GM19452 (cell line): ENCODE results near the gene GGCX.
"Not testable (repeated sequence)": the region's sequence is repeated elsewhere in the genome, so short reads cannot be mapped to it uniquely, and the experiment has no call there.

Source experiments
- ATAC-seq: cut with Tn5 transposase; IDR thresholded peaks from one replicate; pipeline ENCODE4 v1.9.1; 2021; ENCODE audit not compliant: unreplicated experiment

GGCX gene

DNA sequence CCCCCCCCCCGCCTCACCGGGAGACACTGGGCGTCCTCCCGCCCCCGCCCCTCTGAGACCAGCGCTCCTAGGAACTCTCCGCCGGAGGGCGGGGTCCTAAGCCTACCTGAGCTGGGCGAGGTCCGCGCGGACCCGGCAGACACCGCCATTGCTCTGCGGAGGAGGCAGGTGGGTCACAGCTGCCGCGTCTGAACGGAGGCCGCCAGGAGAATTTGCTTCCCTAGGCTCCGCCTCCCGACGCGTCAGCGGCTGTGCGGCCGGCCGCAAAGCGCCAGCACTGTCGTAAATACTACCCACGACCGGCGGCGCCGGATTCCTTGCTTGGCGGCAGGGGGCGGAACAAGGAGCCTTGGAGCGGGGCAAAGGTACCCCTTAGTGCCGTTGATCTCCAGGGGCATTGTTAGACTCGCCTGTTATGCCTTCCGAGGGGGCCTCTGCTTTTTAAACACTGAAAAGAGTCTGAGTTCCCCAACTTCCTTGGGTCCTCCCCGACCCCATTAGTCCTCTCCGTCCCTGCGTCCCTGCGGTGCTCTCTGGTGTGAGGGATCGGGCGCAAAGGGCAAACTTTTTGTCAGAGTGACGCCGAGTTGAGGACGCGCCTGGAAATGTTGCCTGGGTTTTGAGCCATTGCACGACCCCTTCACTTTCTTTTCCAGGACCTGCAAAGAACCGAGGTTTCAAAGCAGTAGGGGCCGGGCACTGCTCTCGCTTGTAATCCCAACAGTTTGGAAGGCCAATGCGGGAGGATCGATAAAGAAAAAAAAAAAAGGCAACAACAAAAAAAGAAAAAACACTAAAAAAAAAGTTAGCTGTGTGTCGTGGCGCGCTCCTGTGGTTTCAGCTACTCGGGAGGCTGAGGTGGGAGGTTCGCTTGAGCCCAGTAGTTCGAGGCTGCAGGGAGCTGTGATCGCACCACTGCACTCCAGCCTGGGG is at the start of gene GGCX:
Gene GGCX, minus strand, starts transcription at position 214 of the 933 bp plus-strand sequence. Its CDS starts 65 bp downstream, at position 149.
- ATAC-seq = peak; percentile 93

DNA sequence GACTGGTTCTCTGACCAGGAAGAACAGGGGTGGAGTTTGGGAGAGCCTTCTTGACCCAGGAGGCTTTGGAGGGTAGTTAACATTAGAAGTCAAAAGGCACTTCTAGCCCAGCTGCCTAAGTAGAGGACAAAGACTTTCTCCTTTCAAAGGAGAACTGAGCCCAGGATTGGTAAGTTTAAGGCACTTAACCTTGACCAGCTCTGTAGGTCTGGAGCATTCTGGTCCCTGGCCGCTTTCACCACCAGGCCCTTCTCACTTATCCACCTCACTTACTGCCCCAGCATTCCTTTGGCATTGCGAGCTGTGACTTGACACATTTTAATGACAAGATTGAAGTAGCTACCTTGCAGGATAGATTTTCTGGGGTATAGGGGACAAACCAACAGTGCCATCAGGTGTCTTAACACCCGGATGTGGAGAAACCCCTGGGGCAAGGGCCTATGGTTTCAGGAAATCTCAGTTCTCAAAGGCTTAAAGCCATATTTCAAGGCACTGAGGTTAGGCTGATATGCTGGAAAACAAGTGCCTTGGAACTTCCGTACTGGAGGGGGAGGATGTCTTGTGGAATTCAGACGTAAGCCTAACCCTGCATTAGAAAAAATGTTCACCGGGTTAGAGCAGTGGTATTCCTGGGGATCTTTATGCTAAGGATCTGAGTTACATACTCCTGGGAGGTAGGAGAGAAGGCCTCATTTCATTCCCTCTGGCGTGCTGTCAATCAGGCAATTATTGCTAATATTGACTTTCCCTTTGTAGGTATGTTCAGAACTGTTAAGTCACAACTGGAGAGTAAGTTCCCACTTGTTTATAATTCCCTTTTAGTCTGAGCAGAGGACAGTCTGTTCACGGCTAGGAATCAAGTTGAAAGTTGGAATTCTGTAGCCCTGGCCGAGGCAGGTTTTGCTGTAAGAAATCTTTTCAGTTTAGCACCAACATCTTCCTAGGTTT is 46.2 kb upstream of the GGCX start:
- no peak for ATAC-seq

DNA sequence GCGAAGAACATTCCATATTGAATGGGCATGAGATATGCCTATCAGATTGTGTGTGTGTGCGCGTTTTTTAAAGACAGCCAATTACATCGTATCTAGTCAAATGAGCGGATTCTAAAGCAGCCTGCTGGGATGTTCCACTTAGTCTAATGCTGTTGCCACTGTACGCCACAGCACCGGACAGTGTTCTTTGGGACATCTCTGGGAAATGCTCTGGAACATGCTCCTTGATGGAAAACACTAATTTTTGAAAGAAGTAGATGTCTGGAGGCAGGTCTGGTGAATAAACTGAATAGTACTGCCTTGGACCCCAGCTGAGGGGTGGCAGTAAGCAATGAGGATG is 44.8 kb upstream of the GGCX start:
- ATAC-seq = no peak

DNA sequence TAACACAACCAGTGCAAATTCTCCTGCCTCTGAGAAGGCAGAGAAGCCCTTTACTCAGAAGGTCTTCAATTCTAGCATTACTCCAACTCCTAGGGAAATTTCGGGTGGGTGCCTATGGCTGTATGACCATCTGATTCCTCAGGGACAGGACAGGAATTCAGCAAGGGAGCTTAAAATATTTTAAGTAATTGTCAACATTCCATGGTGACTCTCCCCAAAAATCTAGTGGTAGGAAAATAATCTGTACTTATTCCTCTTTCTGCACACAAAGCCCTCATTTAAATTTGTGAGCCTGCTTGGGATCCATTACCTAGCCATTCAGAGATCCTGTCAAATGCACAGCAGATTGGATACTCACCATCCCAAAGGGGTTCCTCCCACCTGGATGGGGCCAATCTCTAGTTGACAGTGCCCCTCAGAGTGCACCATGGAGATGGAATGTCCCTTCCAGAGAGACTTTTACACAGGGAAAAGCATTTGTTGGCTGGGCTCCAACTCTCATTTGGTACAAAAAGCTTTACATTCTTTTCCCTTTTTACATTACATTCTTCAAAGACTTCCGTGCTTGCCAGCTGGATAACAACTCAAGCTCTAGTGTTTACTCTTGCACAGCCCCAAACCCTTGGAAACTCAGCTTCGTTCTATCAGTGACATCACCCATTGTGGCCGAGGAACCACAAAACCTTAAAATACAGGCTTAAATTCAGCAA is 44.3 kb upstream of the GGCX start:
- no peak for ATAC-seq

DNA sequence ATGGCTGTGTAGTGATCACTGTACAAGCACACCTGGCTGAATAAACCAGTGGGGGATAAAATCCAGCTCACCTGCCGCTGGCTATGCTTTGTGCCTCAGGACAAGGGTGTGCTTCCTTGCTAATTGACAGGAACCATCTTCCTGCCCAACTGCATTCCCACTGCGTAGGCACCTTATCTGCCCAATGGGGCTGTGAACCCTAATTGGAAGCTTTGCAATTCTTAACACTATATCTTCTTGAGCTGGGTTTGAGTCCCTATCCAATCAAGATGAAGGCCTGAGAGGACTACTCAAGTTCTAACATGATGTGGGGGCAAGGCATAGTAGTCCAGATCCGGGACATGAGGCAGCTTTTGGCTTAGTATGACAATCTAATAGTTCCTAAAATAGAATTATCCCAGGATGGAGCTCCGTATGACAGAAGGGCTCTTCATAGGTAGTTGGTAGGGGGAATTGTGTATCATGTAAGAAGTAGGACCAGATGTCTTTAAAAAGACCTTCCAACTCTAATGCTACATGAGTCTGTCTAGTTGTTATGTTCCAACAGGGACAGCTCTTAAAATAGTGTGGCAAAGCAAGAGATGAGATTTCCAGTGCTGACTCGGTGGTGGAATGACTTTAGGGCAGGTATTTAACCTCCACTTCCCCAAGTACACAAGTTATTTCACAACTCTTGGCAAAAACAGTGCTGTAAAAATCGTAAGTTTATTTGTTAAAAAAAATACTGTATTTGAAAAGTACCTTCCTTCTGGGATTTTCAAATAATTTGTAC is 43.5 kb upstream of the GGCX start:
- no peak for ATAC-seq

DNA sequence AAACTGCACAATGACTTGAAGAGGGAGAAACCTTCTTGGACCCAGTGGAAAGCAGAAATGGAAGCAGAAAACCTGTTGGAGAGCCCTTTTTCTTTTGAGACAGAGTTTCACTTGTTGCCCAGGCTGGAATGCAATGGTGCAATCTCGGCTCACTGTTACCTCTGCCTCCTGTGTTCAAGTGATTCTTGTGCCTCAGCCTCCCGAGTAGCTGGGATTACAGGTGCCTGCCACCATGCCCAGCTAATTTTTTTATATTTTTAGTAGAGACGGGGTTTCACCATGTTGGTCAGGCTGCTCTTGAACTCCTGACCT is 42.8 kb upstream of the GGCX start:
- ATAC-seq = not testable (repeated sequence)

DNA sequence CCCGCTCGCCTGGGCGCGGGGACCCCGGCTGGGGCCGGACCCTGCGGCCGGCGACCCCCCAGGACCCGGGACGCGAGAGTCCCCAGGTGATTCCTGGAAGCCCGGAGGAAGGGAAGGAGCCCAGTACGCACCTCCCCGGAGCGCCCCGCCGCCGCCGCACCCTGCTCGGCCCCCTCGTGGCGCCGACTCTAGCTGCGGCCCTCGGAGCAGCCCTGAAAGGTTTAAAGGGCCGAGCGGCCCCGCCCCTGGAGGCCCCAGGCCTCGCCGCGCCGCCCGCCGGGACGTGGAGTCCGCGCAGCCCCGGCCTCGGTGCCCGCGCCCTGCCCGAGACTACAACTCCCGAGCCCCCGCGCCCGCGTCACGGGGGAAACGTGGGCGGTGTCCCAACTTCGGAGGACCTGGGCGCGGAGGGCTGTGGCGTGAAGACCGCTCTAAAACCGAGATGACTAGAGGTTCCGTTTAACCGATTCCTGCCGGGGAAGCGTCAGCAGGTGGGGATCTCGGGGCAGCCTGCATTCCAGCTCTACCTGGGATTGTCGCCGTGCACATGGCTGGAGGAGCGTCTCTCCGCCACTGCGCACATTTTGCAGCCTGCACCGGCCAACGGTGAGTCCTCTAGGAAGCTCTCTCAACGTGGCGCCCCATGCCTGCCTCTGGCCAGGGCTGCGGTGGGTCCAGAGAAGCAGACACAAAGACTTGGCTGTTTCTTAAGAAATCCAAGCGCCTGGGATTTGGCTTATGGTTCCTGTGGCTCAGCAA is 41.4 kb upstream of the GGCX start, which contains the start of gene TMEM150A:
Gene TMEM150A, minus strand, starts transcription at position 223 of the 759 bp plus-strand sequence. CDS start 750 bp downstream, outside the sequence.
- peak; percentile 95 for ATAC-seq

DNA sequence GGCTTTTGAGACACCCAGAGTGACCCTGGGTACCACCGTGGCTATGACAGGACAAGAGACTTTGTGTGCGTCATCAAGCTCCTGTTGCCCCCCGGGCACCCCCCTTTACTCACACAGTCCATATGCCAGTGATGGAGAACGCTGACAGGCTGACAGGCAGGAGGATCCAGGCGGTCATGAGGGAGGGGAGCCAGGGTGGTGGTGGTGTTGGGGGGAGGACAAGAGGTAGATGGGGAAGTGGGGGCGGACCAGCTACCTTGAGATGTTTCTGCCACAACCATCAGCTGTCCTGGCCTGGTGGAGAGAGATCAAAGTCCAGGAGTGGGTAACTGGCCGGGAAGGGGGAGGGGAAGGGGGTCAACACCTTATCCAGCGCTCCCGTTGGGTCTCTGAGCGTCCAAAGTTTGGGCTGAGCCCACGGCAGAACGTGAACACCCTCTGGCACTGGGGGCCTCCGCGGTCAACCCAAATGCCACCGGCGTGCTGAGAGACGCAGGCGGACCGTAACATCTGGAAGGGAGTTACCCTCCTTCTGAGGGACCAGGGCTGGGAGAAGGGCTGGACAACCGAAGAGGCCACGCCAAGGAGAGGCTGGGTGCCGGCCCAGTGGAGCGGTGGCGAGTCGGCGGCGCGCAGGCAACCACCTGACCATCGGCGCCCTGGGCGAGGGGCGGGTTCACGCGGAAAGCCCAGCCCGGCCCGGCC is 40.6 kb upstream of the GGCX start:
- ATAC-seq = peak; percentile 41

DNA sequence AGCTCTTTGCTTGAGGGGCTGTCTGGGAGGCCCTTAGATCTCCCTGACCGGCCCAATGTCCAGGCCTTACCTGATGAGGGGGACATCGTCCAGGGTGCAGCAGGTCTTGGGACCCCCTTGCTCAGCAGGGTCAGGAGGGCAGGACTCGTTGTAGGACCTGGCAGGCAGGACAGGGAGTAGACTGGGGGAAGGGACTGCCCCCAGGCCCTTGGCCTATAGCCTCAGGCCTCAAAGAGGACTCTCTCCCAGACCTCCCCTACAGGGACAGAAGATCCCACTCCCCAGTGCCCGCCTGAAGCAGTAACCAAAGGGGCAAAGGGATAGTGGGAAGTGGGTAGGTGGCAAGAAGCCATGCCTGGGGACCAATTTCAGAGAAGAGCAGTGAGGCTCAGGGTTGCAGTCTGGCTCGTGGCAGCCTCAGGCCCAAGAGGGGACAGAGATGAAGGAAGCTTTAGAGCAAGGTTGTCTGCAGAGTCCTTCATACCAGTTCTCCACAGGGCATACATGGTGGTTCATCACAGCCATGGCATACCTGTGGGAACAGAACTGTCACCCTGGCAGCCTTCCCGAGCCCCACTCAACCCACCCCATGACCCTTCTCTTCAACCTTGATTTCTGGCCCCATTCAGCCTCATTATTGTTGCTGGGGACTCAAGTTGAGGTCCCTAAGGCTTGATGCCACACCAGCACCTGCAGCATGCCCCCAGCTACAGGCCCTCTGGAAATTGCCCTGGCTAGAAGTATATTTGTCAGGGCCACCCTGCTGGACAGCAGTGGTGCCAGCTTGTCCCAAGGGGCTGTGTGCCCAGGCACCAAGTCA is 39.9 kb upstream of the GGCX start:
- no peak for ATAC-seq

DNA sequence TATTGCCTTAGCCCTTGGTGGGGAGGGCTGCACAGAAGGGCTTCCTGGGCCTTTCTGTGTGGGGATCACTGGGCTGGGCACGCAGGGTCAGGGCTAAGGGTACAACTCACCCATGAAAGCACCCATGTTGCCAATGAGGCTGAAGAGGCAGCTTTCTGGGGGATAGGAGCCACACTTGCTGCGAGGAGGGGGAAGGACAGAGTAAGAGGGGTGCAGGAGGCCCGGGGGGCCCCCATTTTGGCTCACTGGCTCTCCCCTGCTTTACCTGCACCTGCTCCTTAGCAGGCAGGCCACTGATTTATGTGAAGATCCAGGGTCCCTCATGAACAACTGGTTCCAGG is 38.9 kb upstream of the GGCX start:
- ATAC-seq = no peak

DNA sequence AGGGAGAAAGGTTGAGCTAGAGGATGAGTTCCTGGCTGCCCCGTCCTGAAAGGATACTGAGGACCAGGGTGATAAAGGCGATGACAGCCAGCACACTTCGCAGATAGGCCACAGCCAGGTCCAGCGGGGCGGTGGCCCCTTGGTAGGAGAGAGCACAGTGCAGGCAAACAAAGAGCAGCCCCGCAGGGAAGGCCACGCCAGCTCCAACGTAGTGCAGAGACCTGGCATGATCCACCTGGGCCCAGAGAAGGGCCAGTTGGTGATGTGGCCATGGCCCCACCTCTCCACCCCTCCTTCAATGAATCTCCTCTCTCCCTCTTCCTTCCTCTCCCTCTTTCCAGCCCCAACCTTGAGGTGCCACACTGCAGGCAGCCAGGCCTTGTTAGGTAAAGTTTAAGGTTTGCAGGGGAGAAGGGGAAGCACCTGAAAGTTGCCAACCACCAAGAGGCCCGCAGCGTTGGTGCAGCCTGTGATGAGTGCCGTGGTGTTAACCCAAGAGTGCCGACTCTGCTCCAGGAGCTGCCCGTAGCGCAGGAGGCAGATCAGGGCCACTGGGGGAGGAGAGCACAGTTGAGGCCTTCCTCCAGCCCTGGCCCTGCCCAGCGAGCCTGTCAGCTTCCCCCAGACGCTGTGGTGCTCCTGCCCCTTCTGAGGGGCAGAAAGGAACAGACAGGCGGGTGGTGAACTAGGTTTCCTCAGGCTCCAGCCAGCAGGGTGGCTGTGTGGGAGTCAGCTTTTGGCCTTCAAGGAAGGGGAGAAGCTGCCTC is 38.4 kb upstream of the GGCX start:
- no peak for ATAC-seq

DNA sequence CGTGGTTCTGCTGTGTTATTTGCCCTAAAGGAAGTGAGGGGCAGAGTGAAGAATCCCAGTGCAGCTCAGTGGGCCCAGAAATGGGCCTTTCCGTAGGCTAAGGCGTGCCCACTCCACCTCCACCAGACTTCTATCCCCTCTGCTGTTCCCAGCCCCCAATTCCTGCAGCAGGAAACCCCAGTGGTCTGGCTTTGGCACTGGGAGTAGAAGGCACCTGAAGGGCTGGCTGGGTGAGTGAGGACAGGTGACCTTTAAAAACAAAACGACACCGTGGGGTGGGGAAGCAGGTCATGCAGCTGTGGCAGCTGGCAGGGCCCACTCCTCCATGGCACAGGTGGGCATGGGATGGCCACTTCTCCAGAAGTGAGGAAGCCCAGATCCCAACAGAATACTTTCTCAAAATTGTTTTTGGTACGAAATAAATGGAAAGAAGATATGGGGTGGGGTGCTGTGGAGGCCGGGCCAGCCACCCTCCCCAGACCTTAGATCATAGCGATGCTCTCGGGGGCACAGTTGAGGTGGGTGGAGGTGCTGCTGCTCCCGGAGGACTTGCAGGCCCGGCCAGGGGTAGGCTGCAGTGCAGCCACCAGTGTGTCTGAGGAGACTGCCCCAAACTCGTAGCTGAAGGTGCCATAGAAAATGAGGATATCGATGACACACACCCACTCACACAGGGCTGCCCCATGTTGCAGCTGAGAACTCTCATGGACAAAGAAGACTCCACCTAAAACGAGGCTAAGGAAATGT is 37.5 kb upstream of the GGCX start:
- ATAC-seq = no peak

DNA sequence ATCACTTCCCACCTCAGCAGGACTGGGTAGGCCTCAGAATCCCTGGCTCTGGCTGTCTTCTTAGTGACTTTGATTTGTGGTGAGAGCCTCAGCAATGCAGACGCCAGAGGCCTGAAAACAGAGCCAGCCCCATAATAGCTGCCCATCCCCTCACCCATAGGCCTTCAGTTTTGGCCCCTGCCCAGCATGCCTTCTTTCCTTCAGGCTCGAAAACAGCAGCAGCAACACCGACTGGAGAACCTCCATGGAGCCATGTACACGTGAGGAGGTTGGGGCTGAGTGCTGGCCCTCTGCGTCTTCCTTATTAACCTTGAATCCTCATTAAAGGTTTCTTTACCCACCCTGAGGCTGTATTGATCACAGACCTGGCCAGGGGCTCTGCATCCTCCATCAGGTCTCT is 35.9 kb upstream of the GGCX start:
- ATAC-seq = no peak

DNA sequence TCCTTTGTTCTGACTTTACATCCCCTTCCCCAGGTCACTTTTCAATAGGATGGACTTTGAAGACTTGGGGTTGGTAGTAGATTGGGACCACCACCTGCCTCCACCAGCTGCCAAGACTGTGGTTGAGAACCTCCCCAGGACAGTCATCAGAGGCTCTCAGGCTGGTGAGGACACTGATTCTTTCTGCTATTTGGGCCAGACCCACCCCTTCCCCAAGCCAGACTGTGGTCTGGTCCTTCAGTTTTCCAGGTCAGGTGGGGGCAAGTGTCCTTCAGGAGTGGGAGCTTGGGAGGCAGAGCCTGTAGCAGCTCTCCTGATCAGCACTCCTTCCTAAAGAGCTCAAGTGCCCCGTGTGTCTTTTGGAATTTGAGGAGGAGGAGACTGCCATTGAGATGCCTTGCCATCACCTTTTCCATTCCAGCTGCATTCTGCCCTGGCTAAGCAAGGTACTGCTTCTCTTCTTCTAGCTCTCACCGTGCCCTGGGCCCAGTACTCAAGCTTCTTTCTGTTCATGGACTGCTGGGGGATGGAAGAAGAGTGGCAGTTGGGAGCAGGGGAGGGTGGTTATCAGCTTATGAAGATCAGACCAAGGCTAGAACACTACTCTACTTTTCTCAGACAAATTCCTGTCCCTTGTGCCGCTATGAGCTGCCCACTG is 35.3 kb upstream of the GGCX start:
- ATAC-seq = no peak

DNA sequence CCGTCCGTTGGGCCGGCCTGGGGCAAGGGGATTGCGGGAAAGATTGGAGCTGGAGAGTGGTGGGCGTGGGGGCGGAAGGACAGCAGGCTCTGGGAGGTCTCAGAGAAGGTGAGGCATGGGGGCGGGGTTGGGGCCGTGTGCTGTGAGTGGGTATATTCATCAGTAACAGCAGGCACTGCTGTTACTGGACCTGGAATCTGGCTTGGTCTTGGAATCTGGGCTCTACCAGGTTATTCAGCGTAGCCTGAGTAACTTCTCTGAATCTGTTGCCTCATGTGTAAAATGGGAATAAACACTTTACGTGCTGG is 34.7 kb upstream of the GGCX start:
- ATAC-seq = no peak

DNA sequence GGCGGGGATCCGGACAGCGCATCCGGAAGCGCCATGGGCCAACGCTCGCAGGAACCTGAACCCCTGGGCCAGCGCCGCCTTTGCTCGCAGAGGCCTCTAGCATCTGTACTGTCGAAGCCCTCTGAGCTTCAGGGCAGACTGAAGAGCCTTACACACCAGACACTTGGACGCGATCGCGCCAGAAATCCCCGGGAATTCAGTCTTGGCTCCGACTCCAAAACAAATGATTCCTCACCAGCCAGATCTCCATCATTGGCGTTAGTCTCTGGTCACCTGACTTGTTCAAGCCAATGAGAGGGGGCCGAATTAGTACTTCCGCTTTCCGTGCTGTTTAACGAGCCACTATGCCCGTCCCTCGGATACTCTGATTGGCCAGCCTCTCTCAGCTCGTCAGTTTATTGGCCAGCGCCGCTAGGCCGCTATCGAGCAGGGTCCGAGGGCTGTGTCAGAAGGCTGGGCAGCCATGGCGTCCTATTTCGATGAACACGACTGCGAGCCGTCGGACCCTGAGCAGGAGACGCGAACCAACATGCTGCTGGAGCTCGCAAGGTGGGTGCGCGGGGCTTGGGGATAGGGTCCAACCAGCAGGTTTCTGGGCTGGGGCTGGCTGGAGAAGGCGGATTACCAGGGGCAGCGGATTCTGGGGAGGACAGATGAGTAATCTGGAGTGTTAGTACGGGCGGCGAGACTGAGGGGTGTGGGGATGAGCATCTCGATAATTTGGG is 34.2 kb upstream of the GGCX start, which contains the start of gene RNF181:
Gene RNF181, plus strand, starts transcription at position 445 of the 725 bp plus-strand sequence. Its CDS starts 19 bp downstream, at position 464.
- peak; percentile 99 for ATAC-seq
